CD8-positive, alpha-beta memory T cell (primary cell): ENCODE data around the gene SLCO4A1. TPM values are rescaled to one million over a fixed set of nuclear protein-coding genes. Genes with fewer than 3 reads are reported as not detected.

ENCODE experiments used
- CTCF ChIA-PET: fragments of 350-600 bp; sonication (Branson Sonifier 250); formaldehyde crosslinking; loops from one replicate; lab custom pipeline; 2021; ENCODE audit warnings: antibody characterized with exemption; lab: Charles Lee
- POLR2A ChIA-PET: fragments of 350-600 bp; sonication (Branson Sonifier 250); formaldehyde crosslinking; loops from one replicate; lab custom pipeline; 2021; ENCODE audit warnings: antibody characterized with exemption; lab: Charles Lee
- DNase-seq, 5 donors: peaks; one replicate each; pipeline versions ENCODE4 v3.0.0 to v3.0.0-alpha.2; 2020 to 2022; ENCODE audit warnings: mixed read lengths in 1 of 5
- H3K27ac ChIP-seq: one replicate; pipeline ENCODE4 v1.7.0; 2013; ENCODE audit warnings: low read depth, mild to moderate bottlenecking, low read length, moderate library complexity
- H3K27me3 ChIP-seq: 2 replicates; pipeline ENCODE4 v1.7.0; 2013; ENCODE audit warnings: low read length, mild to moderate bottlenecking; ENCODE audit not compliant: insufficient read depth, poor library complexity, severe bottlenecking
- H3K36me3 ChIP-seq: 2 replicates; pipeline ENCODE4 v1.7.0; 2013; ENCODE audit warnings: mild to moderate bottlenecking, low read length, moderate library complexity; ENCODE audit not compliant: insufficient read depth
- H3K4me1 ChIP-seq: 2 replicates; pipeline ENCODE4 v1.7.0; 2013; ENCODE audit warnings: mild to moderate bottlenecking, low read length, moderate library complexity; ENCODE audit not compliant: insufficient read depth
- H3K4me3 ChIP-seq: 2 replicates; pipeline ENCODE4 v1.7.0; 2013; ENCODE audit warnings: mild to moderate bottlenecking, low read length
- H3K9me3 ChIP-seq: 2 replicates; pipeline ENCODE4 v1.7.0; 2013; ENCODE audit warnings: mild to moderate bottlenecking, low read length
- H3K27ac Mint-ChIP-seq, 8 donors: one replicate each; pipeline ENCODE4 v1.8.0; 2020 to 2021; ENCODE audit warnings: mixed read lengths in 8 of 8, mild to moderate bottlenecking in 6 of 8, inconsistent platforms in 3 of 8, moderate library complexity in 3 of 8
- H3K27me3 Mint-ChIP-seq, 2 donors: one replicate each; pipeline ENCODE4 v1.8.0; 2020 to 2021; ENCODE audit warnings: mixed read lengths in 2 of 2, mild to moderate bottlenecking in 1 of 2, moderate library complexity in 1 of 2
- H3K36me3 Mint-ChIP-seq, 3 donors: one replicate each; pipeline ENCODE4 v1.8.0; 2020 to 2021; ENCODE audit warnings: mixed read lengths in 3 of 3, inconsistent platforms in 1 of 3, mild to moderate bottlenecking in 1 of 3
- H3K4me1 Mint-ChIP-seq, 3 donors: one replicate each; pipeline ENCODE4 v1.8.0; 2020 to 2021; ENCODE audit warnings: mixed read lengths in 3 of 3, inconsistent platforms in 1 of 3, mild to moderate bottlenecking in 1 of 3
- H3K4me3 Mint-ChIP-seq, 7 donors: one replicate each; pipeline ENCODE4 v1.8.0; 2020 to 2021; ENCODE audit warnings: mixed read lengths in 7 of 7, mild to moderate bottlenecking in 6 of 7, moderate library complexity in 4 of 7, inconsistent platforms in 2 of 7
- H3K9me3 Mint-ChIP-seq, 5 donors: one replicate each; pipeline ENCODE4 v1.8.0; 2020 to 2022; ENCODE audit warnings: mixed read lengths in 5 of 5, mild to moderate bottlenecking in 3 of 5, moderate library complexity in 2 of 5, inconsistent platforms in 1 of 5
- polyA plus RNA-seq: library from polyadenylated mRNA; unstranded; fragments of 300-500 nt; fragmentation: Illumina TruSeq; gene quantifications from one replicate; pipeline ENCODE4 v1.2.3, GENCODE V29; 2021
- total RNA-seq, 2 experiments: library from RNA; stranded (reverse); gene quantifications; one replicate each; pipeline ENCODE4 v1.2.3, GENCODE V29; 2021

The SLCO4A1 gene
- total and polyA plus RNA-seq, 3 experiments from 2014 or later: 0.47 to 44.9 (median 42.0) TPM

DNA sequence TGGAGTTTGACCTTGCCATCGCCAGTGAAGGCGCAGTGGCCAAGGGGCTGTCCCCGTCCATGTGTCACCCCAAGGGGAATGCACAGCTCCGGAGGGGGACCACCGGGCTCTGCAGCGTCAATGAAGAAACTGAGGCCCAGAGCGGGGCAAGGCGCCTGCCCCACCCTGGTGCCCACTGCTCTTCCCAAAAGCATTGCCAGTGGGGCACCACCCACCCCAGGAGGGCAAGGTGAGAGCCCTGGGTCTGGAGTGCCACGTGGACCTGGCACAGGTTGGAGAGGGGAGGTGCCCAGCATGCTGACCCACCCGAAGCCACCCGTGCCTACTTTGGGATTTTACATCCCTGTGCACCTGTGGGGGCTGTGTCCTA, 74.6 kb downstream of the SLCO4A1 start:
- no peak overlapping the region for H3K4me3 Mint-ChIP-seq
- Histone ChIP-seq H3K36me3 (no peaks in the 10 kb centered on the region), H3K4me1 (peaks cover 20% of the 10 kb centered on the region), H3K4me3 (no peak overlapping the region), H3K27me3 (no peaks in the 10 kb centered on the region), H3K27ac (no peak overlapping the region), H3K9me3 (peaks cover 6% of the 10 kb centered on the region)
- peaks cover 3 to 10% of the 10 kb centered on the region in 2 donors for H3K27me3 Mint-ChIP-seq
- peak overlapping the region in 1 of 8 donors; percentile 75 for H3K27ac Mint-ChIP-seq
- DNase-seq: no peak
- CTCF ChIA-PET: interaction anchor here (0.6 to 1.7 kb wide), 6 partner anchors 9 to 91 kb away, joined by 3 to 5 read pairs (median 3); partner anchors contain the start of gene NTSR1
- H3K4me1 Mint-ChIP-seq: peaks cover 23 to 30% (median 28%) of the 10 kb centered on the region in 3 donors
- H3K9me3 Mint-ChIP-seq: peaks cover 11 to 24% (median 16%) of the 10 kb centered on the region in 5 donors
- H3K36me3 Mint-ChIP-seq: peaks cover 0 to 8% (median 1%) of the 10 kb centered on the region in 3 donors
- POLR2A ChIA-PET: interaction anchor here (0.6 to 1.1 kb wide), 4 partner anchors 23 to 84 kb away, joined by 3 to 11 read pairs (median 4); no protein-coding TSS in a partner anchor

DNA sequence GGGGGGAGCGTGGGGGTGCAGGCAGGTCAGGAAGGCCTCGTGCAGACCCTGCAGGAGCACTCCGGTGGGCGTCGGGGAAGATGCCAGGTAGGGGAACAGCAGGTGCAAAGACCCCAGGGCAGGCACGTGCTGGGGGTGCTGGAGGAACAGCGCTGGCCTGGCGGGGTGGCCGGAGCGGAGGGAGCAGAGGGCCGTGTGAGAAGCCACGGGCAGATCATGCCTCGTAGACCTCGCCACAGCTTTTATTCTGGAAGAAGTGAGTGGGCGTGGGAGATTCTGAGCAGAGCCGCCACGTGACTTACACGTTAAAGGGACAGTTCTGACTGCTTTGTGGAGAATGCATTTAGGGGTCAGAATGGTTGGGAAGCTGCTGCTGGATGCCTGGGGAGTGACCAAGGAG, 75.6 kb downstream of the SLCO4A1 start:
- Histone ChIP-seq H3K4me3 (no peak overlapping the region), H3K9me3 (peaks cover 6% of the 10 kb centered on the region), H3K27ac (no peak overlapping the region), H3K27me3 (no peaks in the 10 kb centered on the region), H3K4me1 (peaks cover 20% of the 10 kb centered on the region), H3K36me3 (no peaks in the 10 kb centered on the region)
- CTCF ChIA-PET: no interaction called here
- H3K36me3 Mint-ChIP-seq: peaks cover 0 to 9% (median 4%) of the 10 kb centered on the region in 3 donors
- no peak for DNase-seq
- H3K27me3 Mint-ChIP-seq: peaks cover 3 to 8% of the 10 kb centered on the region in 2 donors
- H3K27ac Mint-ChIP-seq: no peak overlapping the region
- H3K4me3 Mint-ChIP-seq: no peak overlapping the region
- H3K4me1 Mint-ChIP-seq: peaks cover 23 to 30% (median 28%) of the 10 kb centered on the region in 3 donors
- peaks cover 11 to 30% (median 20%) of the 10 kb centered on the region in 5 donors for H3K9me3 Mint-ChIP-seq
- POLR2A ChIA-PET: no interaction called here

DNA sequence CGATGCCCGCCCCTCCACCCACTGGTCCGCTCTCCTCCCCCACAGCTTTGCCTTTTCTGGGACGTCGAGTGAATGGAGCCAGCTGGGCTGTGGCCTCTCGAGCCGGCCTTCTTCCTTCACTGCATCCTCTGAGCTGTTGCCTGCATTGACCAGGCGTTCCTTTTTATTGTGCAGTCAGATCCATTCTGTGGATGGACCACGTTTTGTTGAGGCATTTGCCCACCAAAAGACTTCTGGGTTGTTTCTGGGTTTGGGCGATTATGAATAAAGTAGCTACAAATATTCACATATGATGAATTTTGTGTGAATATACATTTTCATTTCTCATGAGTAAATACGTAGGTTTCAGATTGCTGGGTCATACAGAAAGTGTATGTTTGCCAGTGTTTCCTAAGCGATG, 76.2 kb downstream of the SLCO4A1 start:
- Histone ChIP-seq H3K36me3 (no peaks in the 10 kb centered on the region), H3K9me3 (peaks cover 6% of the 10 kb centered on the region), H3K27me3 (no peaks in the 10 kb centered on the region), H3K4me3 (no peak overlapping the region), H3K27ac (no peak overlapping the region), H3K4me1 (peaks cover 20% of the 10 kb centered on the region)
- DNase-seq: no peak
- CTCF ChIA-PET: interaction anchor here (1.5 kb wide), 1 partner anchor 72 kb away, joined by 4 read pairs; no protein-coding TSS in a partner anchor
- Mint-ChIP-seq H3K4me1 (peaks cover 23 to 30% (median 28%) of the 10 kb centered on the region in 3 donors), H3K4me3 (no peak overlapping the region), H3K27me3 (peaks cover 3 to 8% of the 10 kb centered on the region in 2 donors), H3K36me3 (peaks cover 0 to 9% (median 4%) of the 10 kb centered on the region in 3 donors), H3K9me3 (peaks cover 11 to 30% (median 20%) of the 10 kb centered on the region in 5 donors), H3K27ac (peak overlapping the region in 1 of 8 donors; percentile 17)
- POLR2A ChIA-PET: no interaction called here

DNA sequence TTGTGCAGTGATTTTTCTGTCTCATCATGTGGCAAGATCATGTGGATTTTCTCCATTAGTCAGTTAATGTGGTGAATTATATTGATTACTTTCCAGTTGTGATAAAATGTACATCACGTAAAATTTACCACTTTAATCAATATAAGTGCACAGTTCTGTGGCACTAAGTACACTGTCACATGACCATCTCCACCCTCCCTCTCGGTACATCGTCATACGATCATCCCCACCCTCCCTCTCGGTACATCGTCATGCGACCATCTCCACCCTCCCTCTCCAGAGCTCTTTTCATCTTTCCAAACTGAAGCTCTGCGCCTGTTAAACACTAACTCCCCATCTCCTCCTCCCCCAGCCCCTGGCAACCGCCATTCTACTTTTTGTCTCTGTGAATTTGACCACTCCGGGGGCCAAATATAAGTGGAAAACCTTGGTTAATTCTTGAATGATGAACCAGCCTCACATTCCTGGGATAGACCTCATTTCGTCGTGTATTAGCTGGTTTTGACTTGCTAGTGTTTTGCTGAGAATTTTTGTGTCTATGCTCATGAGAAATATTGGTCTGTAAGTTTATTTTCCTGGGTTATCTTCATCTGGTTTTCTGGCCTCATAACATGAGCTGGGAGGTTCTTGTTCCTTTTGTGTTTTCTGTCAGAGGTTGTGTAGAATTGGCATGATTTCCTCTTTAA, 77.1 kb downstream of the SLCO4A1 start:
- H3K9me3 Mint-ChIP-seq: peaks cover 11 to 30% (median 20%) of the 10 kb centered on the region in 5 donors
- Histone ChIP-seq H3K27ac (no peak overlapping the region), H3K9me3 (peaks cover 6% of the 10 kb centered on the region), H3K4me3 (no peak overlapping the region), H3K36me3 (no peaks in the 10 kb centered on the region), H3K4me1 (peaks cover 20% of the 10 kb centered on the region), H3K27me3 (no peaks in the 10 kb centered on the region)
- POLR2A ChIA-PET: interaction anchor here (1.1 kb wide), 1 partner anchor 20 kb away, joined by 3 read pairs; no protein-coding TSS in a partner anchor
- H3K27me3 Mint-ChIP-seq: peaks cover 3 to 8% of the 10 kb centered on the region in 2 donors
- DNase-seq: no peak
- no peak overlapping the region for H3K27ac Mint-ChIP-seq
- CTCF ChIA-PET: interaction anchor here (1.5 kb wide), 1 partner anchor 72 kb away, joined by 4 read pairs; no protein-coding TSS in a partner anchor
- H3K4me1 Mint-ChIP-seq: peaks cover 20 to 30% (median 28%) of the 10 kb centered on the region in 3 donors
- peaks cover 0 to 9% (median 4%) of the 10 kb centered on the region in 3 donors for H3K36me3 Mint-ChIP-seq
- no peak overlapping the region for H3K4me3 Mint-ChIP-seq

Other genes with a start within 250 kb of the SLCO4A1 start
- gene CABLES2, start 235.2 kb upstream of the SLCO4A1 start, total RNA-seq: 1 to 10 TPM; 8.6 to 9.2 TPM
- gene CABLES2, start 235.2 kb upstream of the SLCO4A1 start, polyA plus RNA-seq: 3.2 TPM
- gene RBBP8NL, start 215.0 kb upstream of the SLCO4A1 start, total RNA-seq: not detected
- gene RBBP8NL, start 215.0 kb upstream of the SLCO4A1 start, polyA plus RNA-seq: not detected
- not detected for gene GATA5, start 166.5 kb upstream of the SLCO4A1 start, total RNA-seq
- gene GATA5, start 166.5 kb upstream of the SLCO4A1 start, polyA plus RNA-seq: not detected
- gene NTSR1, start 66.3 kb downstream of the SLCO4A1 start, total RNA-seq: not detected
- not detected for gene NTSR1, start 66.3 kb downstream of the SLCO4A1 start, polyA plus RNA-seq
- gene MRGBP, start 154.0 kb downstream of the SLCO4A1 start, total RNA-seq: 10 to 100 TPM; 14.8 TPM
- gene MRGBP, start 154.0 kb downstream of the SLCO4A1 start, polyA plus RNA-seq: 10.7 TPM
- 10 to 100 TPM; 45.7 to 47.9 TPM for gene OGFR, start 162.3 kb downstream of the SLCO4A1 start, total RNA-seq
- 64.2 TPM for gene OGFR, start 162.3 kb downstream of the SLCO4A1 start, polyA plus RNA-seq
- gene COL9A3, start 174.5 kb downstream of the SLCO4A1 start, total RNA-seq: not detected
- not detected for gene COL9A3, start 174.5 kb downstream of the SLCO4A1 start, polyA plus RNA-seq
- 1 to 10 TPM; 4.6 to 6.2 TPM for gene TCFL5, start 219.3 kb downstream of the SLCO4A1 start, total RNA-seq
- gene TCFL5, start 219.3 kb downstream of the SLCO4A1 start, polyA plus RNA-seq: 1.4 TPM